Left lung (tissue), 10 donors: ENCODE measurements around the gene LTBP1. TPM values are rescaled to one million over a fixed set of nuclear protein-coding genes. Genes with fewer than 3 reads are reported as not detected.

Experiments used
- ATAC-seq: fragments of 200-7000 bp; cut with Tn5 transposase; one replicate; pipeline ENCODE4 v1.9.1; 2020; ENCODE audit warnings: moderate library complexity
- DNase-seq, 4 donors: peaks; one replicate each; pipeline ENCODE4 v3.0.0-alpha.2; 2013 to 2020
- H3K27ac ChIP-seq, 2 donors: fragments of 200-600 bp; sonication (generic) in 1 of 2; one replicate each; pipeline versions ENCODE4 v1.5.0 to v1.8.0; 2020 to 2021
- H3K27me3 ChIP-seq, 2 donors: fragments of 200-600 bp; sonication (generic) in 1 of 2; one replicate each; pipeline versions ENCODE4 v1.5.0 to v1.8.0; 2020 to 2021
- H3K36me3 ChIP-seq, 2 donors: fragments of 200-600 bp; sonication (generic) in 1 of 2; one replicate each; pipeline versions ENCODE4 v1.5.0 to v1.8.0; 2020 to 2021
- H3K4me1 ChIP-seq, 2 donors: fragments of 200-600 bp; one replicate each; pipeline ENCODE4 v1.8.0; 2021
- H3K4me3 ChIP-seq, 2 donors: fragments of 200-600 bp; sonication (generic) in 1 of 2; one replicate each; pipeline versions ENCODE4 v1.5.0 to v1.8.0; 2020 to 2021; ENCODE audit warnings: mild to moderate bottlenecking in 1 of 2
- H3K9me3 ChIP-seq, 2 donors: fragments of 200-600 bp; sonication (generic) in 1 of 2; one replicate each; pipeline versions ENCODE4 v1.5.0 to v1.8.0; 2020 to 2021
- CTCF ChIP-seq, 2 donors: fragments of 200-600 bp; sonication (generic) in 1 of 2; IDR thresholded peaks; one replicate each; pipeline versions ENCODE4 v1.5.0 to v1.8.0; 2021; ENCODE audit warnings: antibody characterized with exemption in 2 of 2
- intact Hi-C, 2 donors: fragments of 100-400 bp; cut with DNase I; formaldehyde crosslinking; loops; one replicate each; pipeline versions ENCODE4 v1.11.2 to v1.14.2; 2022
- polyA plus RNA-seq, 6 donors: library from polyadenylated mRNA; unstranded; fragments of 120-200 nt; gene quantifications; one replicate each; pipeline ENCODE4 v1.2.1, GENCODE V29; 2013; ENCODE audit not compliant: insufficient read length in 6 of 6
- total RNA-seq, 2 donors: library from RNA; stranded (reverse); fragmentation: NEBNext Ultra II Directional; extraction: Animal tissue kit (Norgen Biotek cat#: 25700); gene quantifications; one replicate each; pipeline ENCODE4 v1.2.1, GENCODE V29; 2021
- donor health status: DM: no; HTN: yes; CAD: no.
- donor health status: DM: no; HTN: no; CAD: no.

Gene LTBP1
- total and polyA plus RNA-seq, 8 donors: 35.4 to 81.2 (median 50.9) TPM

- Histone ChIP-seq H3K4me3 (no peak overlapping the region), H3K9me3 (no peaks in the 10 kb centered on the region), H3K36me3 (no peaks in the 10 kb centered on the region), H3K27me3 (no peaks in the 10 kb centered on the region), H3K4me1 (no peaks in the 10 kb centered on the region), H3K27ac (no peak overlapping the region)
- ATAC-seq (peak; percentile 79), DNase-seq (peak in 1 of 4 donors; percentile 35)
- intact Hi-C loops: no loop called here
- peak; percentile 38 to 48 for TF ChIP-seq CTCF (IDR thresholded peaks at IDR 0.05)
These were observed 449.0 kb downstream of the LTBP1 start for GRCh38 chr2:33395655-33396249.

DNA sequence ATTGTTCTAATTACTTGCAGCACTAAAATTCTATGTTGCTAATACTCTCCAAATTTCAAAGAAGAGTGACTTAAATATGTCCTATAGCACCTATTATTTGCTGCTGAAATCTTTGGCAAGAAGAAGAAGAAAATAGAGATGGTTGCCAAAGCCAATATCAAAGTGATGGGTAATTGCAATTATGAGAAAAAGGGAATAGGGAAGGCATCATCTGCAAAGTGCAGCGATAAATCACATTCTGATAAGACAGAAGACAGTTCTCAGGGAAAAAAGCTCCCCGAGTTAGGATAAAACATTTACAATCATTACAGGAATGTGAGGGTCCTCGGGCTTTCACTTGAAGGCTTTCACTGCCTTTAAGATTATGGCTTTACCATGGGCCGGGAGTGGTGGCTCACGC, 457.6 kb downstream of the LTBP1 start:
- DNase-seq (no peak), ATAC-seq (no peak)
- H3K4me3 ChIP-seq: no peak overlapping the region
- no peaks in the 10 kb centered on the region for H3K27me3 ChIP-seq
- H3K9me3 ChIP-seq: peaks cover 0 to 8% of the 10 kb centered on the region in 2 donors
- H3K36me3 ChIP-seq: no peaks in the 10 kb centered on the region
- no peak for TF ChIP-seq CTCF (IDR thresholded peaks at IDR 0.05)
- H3K27ac ChIP-seq: no peak overlapping the region
- no peaks in the 10 kb centered on the region for H3K4me1 ChIP-seq
- intact Hi-C loops: no loop called here

GRCh38 chr2:33406622-33407021, 459.9 kb downstream of the LTBP1 start:
- no peaks in the 10 kb centered on the region for H3K4me1 ChIP-seq
- no peak overlapping the region for H3K4me3 ChIP-seq
- intact Hi-C loops: no loop called here
- TF ChIP-seq CTCF (IDR thresholded peaks at IDR 0.05): no peak
- no peak overlapping the region for H3K27ac ChIP-seq
- peaks cover 0 to 8% of the 10 kb centered on the region in 2 donors for H3K9me3 ChIP-seq
- DNase-seq (no peak), ATAC-seq (no peak)
- no peaks in the 10 kb centered on the region for H3K27me3 ChIP-seq
- H3K36me3 ChIP-seq: no peaks in the 10 kb centered on the region

DNA sequence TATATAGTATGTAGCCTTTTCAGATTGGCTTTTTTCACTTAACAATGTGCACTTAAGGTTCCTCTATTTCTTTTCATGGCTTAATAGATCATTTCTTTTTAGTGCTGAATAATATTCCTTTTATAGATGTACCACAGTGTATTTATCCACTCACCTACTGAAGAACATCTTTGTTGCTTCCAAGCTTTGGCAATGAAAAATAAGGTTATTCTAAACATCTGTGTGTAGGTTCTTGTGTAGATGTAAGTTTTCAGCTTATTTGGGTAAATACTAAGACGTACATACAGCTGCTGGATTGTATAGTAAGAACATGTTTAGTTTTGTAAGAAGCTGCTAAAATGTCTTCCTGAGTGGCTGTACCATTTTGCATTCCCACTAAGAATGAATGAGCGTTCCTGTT, 461.4 kb downstream of the LTBP1 start:
- no peak for TF ChIP-seq CTCF (IDR thresholded peaks at IDR 0.05)
- no peak for ATAC-seq

GRCh38 chr2:33409417-33409955, 462.7 kb downstream of the LTBP1 start:
- no peak overlapping the region for H3K4me3 ChIP-seq

More for the DNA sequence above, 461.4 kb downstream of the LTBP1 start:
- no peak for DNase-seq
- Histone ChIP-seq H3K36me3 (no peaks in the 10 kb centered on the region), H3K9me3 (peaks cover 0 to 8% of the 10 kb centered on the region in 2 donors), H3K4me1 (no peaks in the 10 kb centered on the region), H3K27me3 (no peaks in the 10 kb centered on the region), H3K27ac (no peak overlapping the region), H3K4me3 (no peak overlapping the region)
- intact Hi-C loops: no loop called here

More at GRCh38 chr2:33409417-33409955, 462.7 kb downstream of the LTBP1 start:
- no peak for DNase-seq
- no peak for ATAC-seq
- intact Hi-C loops: no loop called here
- H3K27me3 ChIP-seq: no peaks in the 10 kb centered on the region
- H3K36me3 ChIP-seq: no peaks in the 10 kb centered on the region
- peaks cover 0 to 8% of the 10 kb centered on the region in 2 donors for H3K9me3 ChIP-seq
- H3K4me1 ChIP-seq: no peaks in the 10 kb centered on the region
- H3K27ac ChIP-seq: no peak overlapping the region
- no peak for TF ChIP-seq CTCF (IDR thresholded peaks at IDR 0.05)
